Measurements from ENCODE around the gene SEMA4D.

- no peak for TF ChIP-seq CTCF (IDR thresholded peaks at IDR 0.05)
- no peak for TF ChIP-seq POLR2A (IDR thresholded peaks at IDR 0.05)
These were observed 32.8 kb upstream of the SEMA4D start for GRCh38 chr9:89530726-89531125.

All from uterus (tissue), 2 donors.